Limb (tissue), 2 donors: Measurements from ENCODE around the gene NUP35.
"Not testable (repeated sequence)": the region's sequence is repeated elsewhere in the genome, so short reads cannot be mapped to it uniquely, and the experiment has no call there.

ENCODE experiments used
- DNase-seq, 2 donors: peaks; one replicate each; pipeline ENCODE4 v3.0.0-alpha.2; 2016; ENCODE audit errors: extremely low spot score in 2 of 2

Gene NUP35

GRCh38 chr2:183134016-183134415, 9.8 kb downstream of the NUP35 start:
- DNase-seq: no peak

- DNase-seq: no peak
Measured at GRCh38 chr2:183148955-183149354, 24.7 kb downstream of the NUP35 start.

- peak in 1 of 2 donors; percentile 4 for DNase-seq
Measured at GRCh38 chr2:183149489-183149888, 25.2 kb downstream of the NUP35 start.

GRCh38 chr2:183152280-183152679, 28.0 kb downstream of the NUP35 start:
- not testable (repeated sequence) for DNase-seq

GRCh38 chr2:183153967-183154366, 29.7 kb downstream of the NUP35 start:
- DNase-seq: no peak

GRCh38 chr2:183154772-183155171, 30.5 kb downstream of the NUP35 start:
- not testable (repeated sequence) for DNase-seq

- DNase-seq: no peak
Measured at GRCh38 chr2:183157131-183157530, 32.9 kb downstream of the NUP35 start.

- no peak for DNase-seq
Measured at GRCh38 chr2:183162362-183162761, 38.1 kb downstream of the NUP35 start.

GRCh38 chr2:183163821-183164649, 39.8 kb downstream of the NUP35 start:
- DNase-seq: no peak

GRCh38 chr2:183164650-183165015, 40.4 kb downstream of the NUP35 start:
- DNase-seq: no peak

GRCh38 chr2:183166210-183166609, 42.0 kb downstream of the NUP35 start:
- DNase-seq: no peak

GRCh38 chr2:183166976-183167375, 42.7 kb downstream of the NUP35 start:
- not testable (repeated sequence) for DNase-seq

- DNase-seq: no peak
Measured at GRCh38 chr2:183172220-183172887, 48.1 kb downstream of the NUP35 start.

- no peak for DNase-seq
Measured at GRCh38 chr2:183179156-183179555, 54.9 kb downstream of the NUP35 start.

- no peak for DNase-seq
Measured at GRCh38 chr2:183185534-183185933, 61.3 kb downstream of the NUP35 start.

- no peak for DNase-seq
Measured at GRCh38 chr2:183186296-183186695, 62.1 kb downstream of the NUP35 start.

GRCh38 chr2:183186766-183187165, 62.5 kb downstream of the NUP35 start:
- DNase-seq: no peak

- no peak for DNase-seq
Measured at GRCh38 chr2:183192343-183192742, 68.1 kb downstream of the NUP35 start.

GRCh38 chr2:183193904-183194303, 69.7 kb downstream of the NUP35 start:
- no peak for DNase-seq

GRCh38 chr2:183195397-183195796, 71.2 kb downstream of the NUP35 start:
- no peak for DNase-seq

- DNase-seq: no peak
Measured at GRCh38 chr2:183195998-183196409, 71.8 kb downstream of the NUP35 start.

- no peak for DNase-seq
Measured at GRCh38 chr2:183204397-183204796, 80.2 kb downstream of the NUP35 start.

GRCh38 chr2:183207110-183207509, 82.9 kb downstream of the NUP35 start:
- DNase-seq: no peak
